Transverse colon (tissue), 4 donors: Measurements from ENCODE around the gene TCF25. TPM values are rescaled to one million over a fixed set of nuclear protein-coding genes. Genes with fewer than 3 reads are reported as not detected.
A peak's percentile ranks its signal among the peaks of the same experiment; 100 is the strongest.

Experiments used
- DNase-seq: peaks from one replicate; pipeline ENCODE4 v3.0.0-alpha.2; 2019
- H3K27ac ChIP-seq, 4 donors: fragments of 200-600 bp; sonication (generic); 2 replicates each; pipeline ENCODE4 v1.5.1; 2016 to 2018; ENCODE audit warnings: inconsistent platforms in 4 of 4
- H3K27me3 ChIP-seq: fragments of 200-600 bp; sonication (generic); 2 replicates; pipeline ENCODE4 v1.5.1; 2017; ENCODE audit warnings: inconsistent platforms
- H3K36me3 ChIP-seq, 4 donors: fragments of 200-600 bp; sonication (generic); 2 replicates each; pipeline ENCODE4 v1.5.1; 2017 to 2019; ENCODE audit warnings: inconsistent platforms in 4 of 4
- H3K4me1 ChIP-seq, 4 donors: fragments of 200-600 bp; sonication (generic); 2 replicates each; pipeline ENCODE4 v1.5.1; 2017 to 2020; ENCODE audit warnings: inconsistent platforms in 4 of 4
- H3K4me3 ChIP-seq, 4 donors: fragments of 200-600 bp; sonication (generic); 1 replicate in 1 of 4; 2 replicates in 3 of 4; pipeline versions ENCODE4 v1.5.1 to v1.6.1; 2017 to 2019; ENCODE audit warnings: inconsistent platforms in 4 of 4
- H3K9me3 ChIP-seq, 2 donors: fragments of 200-600 bp; sonication (generic); 2 replicates each; pipeline ENCODE4 v1.5.1; 2017 to 2019; ENCODE audit warnings: inconsistent platforms in 2 of 2
- CTCF ChIP-seq, 5 experiments: fragments of 200-600 bp in 3 of 5; fragments of 450-650 bp in 2 of 5; sonication (generic) in 3 of 5; IDR thresholded peaks; 1 replicate in 2 of 5; 2 replicates in 3 of 5; pipeline ENCODE4 v1.5.1; 2016 to 2017; ENCODE audit warnings: antibody characterized with exemption in 5 of 5, inconsistent platforms in 3 of 5, mild to moderate bottlenecking in 2 of 5, moderate library complexity in 1 of 5
- EP300 ChIP-seq: sonication (generic); formaldehyde crosslinking; IDR thresholded peaks from one replicate; pipeline ENCODE4 v1.6.1; 2017; ENCODE audit warnings: antibody characterized with exemption, low read depth
- POLR2A ChIP-seq: fragments of 450-650 bp; IDR thresholded peaks from one replicate; pipeline ENCODE4 v1.6.1; 2016; ENCODE audit warnings: antibody characterized with exemption, mild to moderate bottlenecking, moderate library complexity
- POLR2AphosphoS5 ChIP-seq, 3 donors: sonication (generic); formaldehyde crosslinking; IDR thresholded peaks; one replicate each; pipeline ENCODE4 v1.6.1; 2016; ENCODE audit warnings: antibody characterized with exemption in 3 of 3
- WGBS, 2 donors: methylation state at CpG; one replicate each; pipeline ENCODE4 v1.1.5; 2018; ENCODE audit warnings: low coverage in 1 of 2; 5-methylcytosine and 5-hydroxymethylcytosine counted together
- in situ Hi-C, 4 donors: fragments of 200-750 bp; cut with MboI; loops; one replicate each; pipeline versions ENCODE4 v1.15.0 to v1.15.1; 2017; ENCODE audit warnings: low sequenced_read_pairs in 3 of 4, low pct_ligation_motif_present in 1 of 4, low pct_unique_long_range_greater_than_20kb in 1 of 4
- intact Hi-C: fragments of 100-400 bp; cut with DNase I; formaldehyde crosslinking; loops from one replicate; pipeline ENCODE4 v1.15.1; 2023; ENCODE audit warnings: low total_unique reads
- total RNA-seq, 4 donors: library from RNA; depleted of rRNA; stranded (reverse); fragments of >200 nt; gene quantifications; one replicate each; pipeline ENCODE4 v1.1.0, GENCODE V29; 2016

Gene TCF25
- total RNA-seq, 4 donors from 2014 or later = 202 to 648 (median 354) TPM

DNA sequence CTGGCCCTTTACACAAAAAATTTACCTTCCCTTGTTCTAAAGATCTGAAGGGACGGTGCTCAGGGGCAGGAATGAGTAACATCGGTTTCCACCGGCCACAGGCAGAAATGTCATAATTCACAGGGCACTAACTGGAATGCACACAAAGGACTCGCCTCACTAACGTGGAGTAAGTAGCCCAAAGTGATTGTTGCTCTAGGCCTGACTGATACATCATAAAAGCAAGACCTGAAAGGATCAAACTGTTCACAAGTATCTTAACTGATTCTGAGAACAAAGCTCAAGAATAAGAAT is 8.9 kb upstream of the TCF25 start:
- TF ChIP-seq POLR2AphosphoS5 (IDR thresholded peaks at IDR 0.05) = no peak
- TF ChIP-seq EP300 = no peak
- no peak for TF ChIP-seq CTCF (IDR thresholded peaks at IDR 0.05)
- TF ChIP-seq POLR2A = no peak
- intact Hi-C loops = no loop called here

DNA sequence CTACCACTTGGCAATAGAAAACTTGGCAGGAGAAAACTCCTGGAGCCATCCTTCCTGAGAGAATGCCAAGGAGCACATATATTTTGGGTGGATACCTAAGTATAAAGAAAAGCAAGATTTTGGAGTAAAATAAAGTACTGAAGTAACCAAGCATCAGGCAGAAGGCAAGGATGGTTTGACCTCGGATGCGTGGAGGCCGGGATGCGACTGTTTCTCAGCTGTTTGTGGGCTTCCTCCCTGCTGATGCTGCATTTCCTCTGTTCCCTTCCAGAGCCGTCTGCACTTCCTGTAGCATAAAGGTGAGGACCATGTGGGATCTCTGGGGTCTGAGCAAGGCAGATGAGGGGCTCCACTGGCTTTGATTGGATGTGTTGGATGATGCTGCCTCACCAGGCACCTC is 5.5 kb upstream of the TCF25 start:
- H3K36me3 ChIP-seq = peaks cover 0 to 16% (median 2%) of the 10 kb centered on the region in 4 donors
- WGBS, 2 donors = 94% methylated on average over 5 of the region's 5 CpGs; no CpG with 5 or more reads in 1 of the 2 donors

More for the DNA sequence above, 8.9 kb upstream of the TCF25 start:
- peaks cover 0 to 21% (median 2%) of the 10 kb centered on the region in 4 donors for H3K36me3 ChIP-seq
- no peak for DNase-seq
- H3K27me3 ChIP-seq = no peaks in the 10 kb centered on the region
- H3K4me3 ChIP-seq = no peak overlapping the region
- peaks cover 5 to 7% of the 10 kb centered on the region in 2 donors for H3K9me3 ChIP-seq
- H3K27ac ChIP-seq = peak overlapping the region; percentile 52 to 77 (median 66)
- 20 to 26% methylated on average over 1 to 5 of the region's 5 CpGs for WGBS, 2 donors
- in situ Hi-C loops = no loop called here
- H3K4me1 ChIP-seq = peaks cover 3 to 21% (median 18%) of the 10 kb centered on the region in 4 donors

GRCh38 chr16:89869911-89870310 is 3.5 kb upstream of the TCF25 start:
- DNase-seq = no peak
- H3K36me3 ChIP-seq = peaks cover 0 to 18% (median 3%) of the 10 kb centered on the region in 4 donors
- 95% methylated on average over 12 of the region's 12 CpGs; no CpG with 5 or more reads in 1 of the 2 donors for WGBS, 2 donors
- intact Hi-C loops (loop anchor here (5.0 kb wide), 1 partner anchor 168 kb away; the partner anchor contains the start of gene SPATA2L), in situ Hi-C loops (no loop called here)
- H3K4me3 ChIP-seq = no peak overlapping the region
- H3K27ac ChIP-seq = no peak overlapping the region
- H3K9me3 ChIP-seq = peaks cover 5 to 7% of the 10 kb centered on the region in 2 donors
- peaks cover 7 to 19% (median 16%) of the 10 kb centered on the region in 4 donors for H3K4me1 ChIP-seq
- H3K27me3 ChIP-seq = no peaks in the 10 kb centered on the region
- TF ChIP-seq POLR2A = no peak
- TF ChIP-seq POLR2AphosphoS5 (IDR thresholded peaks at IDR 0.05) = no peak
- TF ChIP-seq CTCF (IDR thresholded peaks at IDR 0.05) = no peak
- TF ChIP-seq EP300 = no peak

More for the DNA sequence above, 5.5 kb upstream of the TCF25 start:
- TF ChIP-seq POLR2A (no peak), CTCF (IDR thresholded peaks at IDR 0.05) (no peak), POLR2AphosphoS5 (IDR thresholded peaks at IDR 0.05) (no peak), EP300 (no peak)
- Histone ChIP-seq H3K27ac (no peak overlapping the region), H3K4me3 (no peak overlapping the region), H3K4me1 (peaks cover 10 to 27% (median 25%) of the 10 kb centered on the region in 4 donors), H3K27me3 (no peaks in the 10 kb centered on the region), H3K9me3 (peaks cover 5 to 7% of the 10 kb centered on the region in 2 donors)
- no peak for DNase-seq
- in situ Hi-C loops = no loop called here
- intact Hi-C loops = no loop called here

GRCh38 chr16:89870440-89870839 is 3.0 kb upstream of the TCF25 start:
- in situ Hi-C loops = no loop called here
- Histone ChIP-seq H3K9me3 (peaks cover 5 to 7% of the 10 kb centered on the region in 2 donors), H3K27ac (no peak overlapping the region), H3K36me3 (peaks cover 0 to 20% (median 4%) of the 10 kb centered on the region in 4 donors), H3K4me3 (no peak overlapping the region), H3K4me1 (peaks cover 7 to 23% (median 19%) of the 10 kb centered on the region in 4 donors), H3K27me3 (no peaks in the 10 kb centered on the region)
- intact Hi-C loops = loop anchor here (5.0 kb wide), 1 partner anchor 168 kb away; the partner anchor contains the start of gene SPATA2L
- no peak for DNase-seq
- WGBS, 2 donors = 96 to 100% methylated on average over 1 to 6 of the region's 6 CpGs
- no peak for TF ChIP-seq EP300
